Measurements from ENCODE around the gene DOCK6. TPM values are rescaled to one million over a fixed set of nuclear protein-coding genes. Genes with fewer than 3 reads are reported as not detected.

DOCK6 gene
- total RNA-seq, 4 donors from 2014 or later: 37.5 to 92.7 (median 49.2) TPM

DNA sequence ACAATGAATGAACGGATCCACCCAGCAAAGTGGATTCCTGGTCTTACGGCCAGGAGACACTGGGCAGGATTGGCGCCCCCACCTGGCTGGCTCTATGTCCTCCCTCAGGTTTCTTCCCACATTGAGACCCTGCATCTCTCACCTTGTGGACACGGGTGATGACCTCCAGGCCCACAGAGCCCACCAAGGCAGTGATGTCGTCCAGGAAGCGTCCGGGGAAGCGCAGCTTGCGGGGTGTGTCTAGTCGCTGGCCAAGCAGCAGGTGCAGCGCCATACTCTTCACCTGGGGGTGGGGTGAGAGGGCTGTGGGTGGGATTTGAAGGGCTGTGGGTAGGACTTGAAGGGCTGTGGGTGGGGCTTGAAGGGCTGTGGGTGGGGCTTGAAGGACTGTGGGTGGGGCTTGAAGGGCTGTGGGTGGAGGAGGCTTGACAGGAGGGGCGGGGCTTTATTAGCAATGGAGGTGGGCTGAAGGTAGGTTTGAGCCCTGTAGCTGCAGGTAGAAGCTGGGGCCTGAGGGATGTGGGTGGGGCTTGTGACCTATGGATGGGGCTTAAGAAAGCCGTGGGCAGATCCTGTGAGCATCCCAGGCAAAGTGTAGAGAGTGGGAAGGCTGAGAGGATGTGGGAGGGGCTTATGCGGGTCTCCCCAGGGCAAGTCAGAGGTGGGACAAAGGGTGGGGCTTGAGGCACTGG lies 35.0 kb downstream of the DOCK6 start:
- no peak overlapping the region for H3K4me3 ChIP-seq
- H3K4me1 ChIP-seq: no peaks in the 10 kb centered on the region
- H3K36me3 ChIP-seq: peaks cover 0 to 79% (median 0%) of the 10 kb centered on the region in 3 donors
- TF ChIP-seq, protein P1, sequence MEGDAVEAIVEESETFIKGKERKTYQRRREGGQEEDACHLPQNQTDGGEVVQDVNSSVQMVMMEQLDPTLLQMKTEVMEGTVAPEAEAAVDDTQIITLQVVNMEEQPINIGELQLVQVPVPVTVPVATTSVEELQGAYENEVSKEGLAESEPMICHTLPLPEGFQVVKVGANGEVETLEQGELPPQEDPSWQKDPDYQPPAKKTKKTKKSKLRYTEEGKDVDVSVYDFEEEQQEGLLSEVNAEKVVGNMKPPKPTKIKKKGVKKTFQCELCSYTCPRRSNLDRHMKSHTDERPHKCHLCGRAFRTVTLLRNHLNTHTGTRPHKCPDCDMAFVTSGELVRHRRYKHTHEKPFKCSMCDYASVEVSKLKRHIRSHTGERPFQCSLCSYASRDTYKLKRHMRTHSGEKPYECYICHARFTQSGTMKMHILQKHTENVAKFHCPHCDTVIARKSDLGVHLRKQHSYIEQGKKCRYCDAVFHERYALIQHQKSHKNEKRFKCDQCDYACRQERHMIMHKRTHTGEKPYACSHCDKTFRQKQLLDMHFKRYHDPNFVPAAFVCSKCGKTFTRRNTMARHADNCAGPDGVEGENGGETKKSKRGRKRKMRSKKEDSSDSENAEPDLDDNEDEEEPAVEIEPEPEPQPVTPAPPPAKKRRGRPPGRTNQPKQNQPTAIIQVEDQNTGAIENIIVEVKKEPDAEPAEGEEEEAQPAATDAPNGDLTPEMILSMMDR (IDR thresholded peaks at IDR 0.05): no peak
- TF ChIP-seq POLR2A (IDR thresholded peaks at IDR 0.05): no peak
- no peak for TF ChIP-seq EP300 (IDR thresholded peaks at IDR 0.05)
- no peaks in the 10 kb centered on the region for H3K27me3 ChIP-seq
- no peaks in the 10 kb centered on the region for H3K9me3 ChIP-seq
- WGBS, 2 donors: 84 to 88% methylated on average over 13 to 14 of the region's 14 CpGs
- DNase-seq (ENCODE audit: low spot score in 2 of 2): no peak
- no peak overlapping the region for H3K27ac ChIP-seq

DNA sequence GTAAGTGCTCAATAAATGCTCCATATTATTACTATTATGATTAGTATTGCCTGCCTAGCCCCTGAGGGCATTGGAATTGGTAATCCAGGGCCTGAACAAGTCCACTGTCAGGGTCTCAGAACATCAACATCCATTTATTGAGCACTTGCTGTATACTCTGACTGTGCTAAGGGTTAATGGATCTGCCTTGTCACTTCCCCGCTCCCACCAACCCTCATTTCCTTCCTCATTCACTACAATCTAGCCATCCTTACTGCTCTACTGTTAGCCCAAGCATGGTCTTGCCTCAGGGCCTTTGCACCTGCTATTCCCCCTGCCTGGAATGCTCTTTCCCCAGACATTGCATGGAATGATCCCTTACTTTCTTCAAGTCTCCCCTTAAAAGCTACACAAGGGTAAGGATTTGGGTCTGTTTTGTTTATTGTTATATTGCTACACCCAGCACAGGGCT lies 35.6 kb downstream of the DOCK6 start:
- peaks cover 0 to 4% (median 0%) of the 10 kb centered on the region in 4 donors for H3K9me3 ChIP-seq
- TF ChIP-seq, protein P1 (IDR thresholded peaks at IDR 0.05): no peak
- no peak for TF ChIP-seq POLR2A (IDR thresholded peaks at IDR 0.05)
- no peak for TF ChIP-seq EP300 (IDR thresholded peaks at IDR 0.05)
- H3K36me3 ChIP-seq: peaks cover 0 to 79% (median 0%) of the 10 kb centered on the region in 3 donors
- no peaks in the 10 kb centered on the region for H3K27me3 ChIP-seq
- H3K4me3 ChIP-seq: no peak overlapping the region
- DNase-seq (ENCODE audit: low spot score in 2 of 2): no peak
- 78 to 80% methylated on average over 1 of the region's 1 CpG for WGBS, 2 donors
- no peak overlapping the region for H3K27ac ChIP-seq
- H3K4me1 ChIP-seq: no peaks in the 10 kb centered on the region

DNA sequence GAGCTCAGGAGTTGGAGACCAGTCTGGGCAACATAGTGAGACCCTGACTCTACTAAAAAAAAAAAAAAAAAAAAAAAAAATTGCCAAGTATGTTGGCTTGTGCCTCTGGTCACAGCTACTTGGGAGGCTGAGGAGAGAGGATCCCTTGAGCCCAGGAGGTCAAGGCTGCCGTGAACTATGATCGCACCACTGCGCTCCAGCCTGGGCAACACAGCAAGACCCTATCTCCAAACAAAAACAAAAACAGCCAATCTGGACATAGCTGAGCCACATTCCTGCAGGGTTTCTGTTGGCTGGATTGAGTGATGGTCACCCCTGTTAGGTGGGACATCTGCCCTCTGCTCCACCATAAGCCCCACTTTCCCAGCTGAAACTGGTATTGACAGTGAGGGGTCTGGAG lies 36.5 kb downstream of the DOCK6 start:
- Histone ChIP-seq H3K4me3 (no peak overlapping the region), H3K9me3 (peaks cover 0 to 13% (median 4%) of the 10 kb centered on the region in 4 donors), H3K36me3 (peaks cover 0 to 81% (median 0%) of the 10 kb centered on the region in 3 donors), H3K27ac (no peak overlapping the region), H3K27me3 (no peaks in the 10 kb centered on the region), H3K4me1 (no peaks in the 10 kb centered on the region)
- TF ChIP-seq, protein P1 (IDR thresholded peaks at IDR 0.05): no peak
- TF ChIP-seq EP300 (IDR thresholded peaks at IDR 0.05) (no peak), POLR2A (IDR thresholded peaks at IDR 0.05) (no peak)
- no peak for DNase-seq (ENCODE audit: low spot score in 2 of 2)
- WGBS, 2 donors: 89 to 96% methylated on average over 3 of the region's 3 CpGs

DNA sequence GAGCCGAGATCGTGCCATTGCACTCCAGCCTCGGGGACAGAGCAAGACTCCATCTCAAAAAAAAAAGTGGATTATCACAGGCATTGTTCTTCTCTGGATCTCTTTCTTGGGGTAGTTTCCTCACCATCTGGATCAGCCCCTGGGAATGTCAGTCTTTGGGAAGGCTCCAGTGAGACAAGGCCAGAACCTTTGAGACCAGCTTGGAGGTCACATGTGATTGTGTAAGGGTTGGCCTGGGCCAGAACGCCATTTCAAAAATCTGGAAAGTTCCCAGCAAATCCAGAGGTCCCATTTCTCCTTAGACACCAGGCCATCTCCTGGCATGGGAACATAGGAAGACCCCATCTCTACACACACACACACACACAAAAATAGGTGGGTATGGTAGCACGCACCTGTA lies 37.2 kb downstream of the DOCK6 start:
- WGBS, 2 donors: 82 to 87% methylated on average over 5 of the region's 5 CpGs
- Histone ChIP-seq H3K4me3 (no peak overlapping the region), H3K4me1 (no peaks in the 10 kb centered on the region), H3K9me3 (peaks cover 0 to 20% (median 4%) of the 10 kb centered on the region in 4 donors), H3K36me3 (peaks cover 0 to 81% (median 0%) of the 10 kb centered on the region in 3 donors), H3K27me3 (no peaks in the 10 kb centered on the region), H3K27ac (no peak overlapping the region)
- DNase-seq (ENCODE audit: low spot score in 2 of 2): no peak
- TF ChIP-seq POLR2A (IDR thresholded peaks at IDR 0.05) (no peak), EP300 (IDR thresholded peaks at IDR 0.05) (peak in 1 of 2 donors; percentile 30)
- TF ChIP-seq, protein P1 (IDR thresholded peaks at IDR 0.05): no peak

DNA sequence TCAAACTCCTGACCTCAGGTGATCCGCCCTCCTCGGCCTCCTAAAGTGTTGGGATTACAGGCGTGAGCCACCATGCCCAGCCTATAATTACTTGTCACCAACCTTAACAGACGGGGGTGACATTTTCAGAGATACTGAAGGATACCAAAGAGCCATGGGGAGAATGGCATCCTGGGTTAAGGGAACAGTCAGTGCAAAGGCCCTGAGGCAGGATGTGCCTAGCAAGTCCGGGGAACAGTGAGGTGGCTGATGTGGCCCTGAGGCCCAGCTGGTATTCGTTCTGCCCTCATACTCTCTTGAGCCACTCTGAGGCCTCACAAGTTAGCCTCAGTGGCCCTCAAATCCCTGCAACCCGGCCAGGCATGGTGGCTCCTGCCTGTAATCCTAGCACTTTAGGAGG lies 37.9 kb downstream of the DOCK6 start:
- 92 to 95% methylated on average over 7 of the region's 7 CpGs for WGBS, 2 donors
- Histone ChIP-seq H3K4me3 (no peak overlapping the region), H3K36me3 (peaks cover 0 to 83% (median 0%) of the 10 kb centered on the region in 3 donors), H3K27me3 (no peaks in the 10 kb centered on the region), H3K4me1 (no peaks in the 10 kb centered on the region), H3K27ac (no peak overlapping the region), H3K9me3 (peaks cover 0 to 20% (median 4%) of the 10 kb centered on the region in 4 donors)
- TF ChIP-seq, protein P1 (IDR thresholded peaks at IDR 0.05): no peak
- no peak for TF ChIP-seq EP300 (IDR thresholded peaks at IDR 0.05)
- no peak for TF ChIP-seq POLR2A (IDR thresholded peaks at IDR 0.05)
- DNase-seq (ENCODE audit: low spot score in 2 of 2): no peak
